Stomach (tissue), 9 donors: Measurements from ENCODE around the gene KDM6A. TPM values are rescaled to one million over a fixed set of nuclear protein-coding genes. Genes with fewer than 3 reads are reported as not detected.

Experiments used
- DNase-seq, 2 donors: peaks; one replicate each; pipeline versions ENCODE4 v3.0.0 to v3.0.0-alpha.2; 2013 to 2019
- H3K27ac ChIP-seq, 5 donors: fragments of 200-600 bp in 4 of 5; sonication (generic) in 4 of 5; one replicate each; pipeline ENCODE4 v1.5.1; 2013 to 2019; ENCODE audit warnings: mild to moderate bottlenecking in 1 of 5, moderate library complexity in 1 of 5
- H3K27me3 ChIP-seq, 3 donors: fragments of 200-600 bp; sonication (generic); one replicate each; pipeline ENCODE4 v1.5.1; 2017 to 2019; ENCODE audit warnings: mixed run types in 1 of 3
- H3K36me3 ChIP-seq, 4 donors: fragments of 200-600 bp; sonication (generic); 1 replicate in 3 of 4; 2 replicates in 1 of 4; pipeline ENCODE4 v1.5.1; 2016 to 2019
- H3K4me1 ChIP-seq, 4 donors: fragments of 200-600 bp; sonication (generic); one replicate each; pipeline ENCODE4 v1.5.1; 2016 to 2019
- H3K4me3 ChIP-seq, 4 donors: fragments of 200-600 bp; sonication (generic) in 3 of 4; one replicate each; pipeline ENCODE4 v1.5.1; 2016 to 2019; ENCODE audit warnings: mild to moderate bottlenecking in 1 of 4
- H3K9me3 ChIP-seq, 4 donors: fragments of 200-600 bp; sonication (generic); one replicate each; pipeline ENCODE4 v1.5.1; 2016 to 2019
- CTCF ChIP-seq, 7 experiments: fragments of 450-650 bp in 4 of 7; fragments of 200-600 bp in 3 of 7; sonication (generic) in 3 of 7; IDR thresholded peaks; one replicate each; pipeline ENCODE4 v1.5.1; 2016 to 2019; ENCODE audit warnings: antibody characterized with exemption in 7 of 7, control low read depth in 2 of 7, mild to moderate bottlenecking in 1 of 7
- EP300 ChIP-seq: sonication (generic); formaldehyde crosslinking; IDR thresholded peaks from one replicate; pipeline ENCODE4 v1.6.1; 2017; ENCODE audit warnings: antibody characterized with exemption
- POLR2A ChIP-seq, 4 donors: fragments of 450-650 bp; IDR thresholded peaks; one replicate each; pipeline ENCODE4 v1.6.1; 2016; ENCODE audit warnings: antibody characterized with exemption in 4 of 4, control low read depth in 2 of 4, mild to moderate bottlenecking in 1 of 4, moderate library complexity in 1 of 4
- POLR2AphosphoS5 ChIP-seq, 3 donors: sonication (generic); formaldehyde crosslinking; IDR thresholded peaks; one replicate each; pipeline ENCODE4 v1.6.1; 2016; ENCODE audit warnings: antibody characterized with exemption in 3 of 3
- WGBS, 5 donors: extraction: QIAGEN DNeasy Blood & Tissue Kit in 3 of 5; methylation state at CpG; one replicate each; pipeline versions ENCODE4 v1.1.5 to v1.1.7; 2013 to 2018; 5-methylcytosine and 5-hydroxymethylcytosine counted together
- intact Hi-C: fragments of 100-400 bp; cut with DNase I; formaldehyde crosslinking; loops from one replicate; pipeline ENCODE4 v1.15.1; 2023; ENCODE audit warnings: low total_unique reads
- polyA plus RNA-seq, 3 donors: library from polyadenylated mRNA; stranded (reverse); fragments of 200-250 nt; gene quantifications; one replicate each; pipeline ENCODE4 v1.2.3, GENCODE V29; 2013
- total RNA-seq, 5 donors: library from RNA; depleted of rRNA; stranded (reverse); fragments of >200 nt; gene quantifications; one replicate each; pipeline versions ENCODE4 v1.1.0 to v1.2.3, GENCODE V29; 2014 to 2016
- donor health status: healthy with polysubstance abuse.
- donor health status: Bipolar disorder and iron deficiency.
- donor health status: healthy.

The KDM6A gene
- total and polyA plus RNA-seq, 8 donors, result 7.0 to 105 (median 47.3) TPM

DNA sequence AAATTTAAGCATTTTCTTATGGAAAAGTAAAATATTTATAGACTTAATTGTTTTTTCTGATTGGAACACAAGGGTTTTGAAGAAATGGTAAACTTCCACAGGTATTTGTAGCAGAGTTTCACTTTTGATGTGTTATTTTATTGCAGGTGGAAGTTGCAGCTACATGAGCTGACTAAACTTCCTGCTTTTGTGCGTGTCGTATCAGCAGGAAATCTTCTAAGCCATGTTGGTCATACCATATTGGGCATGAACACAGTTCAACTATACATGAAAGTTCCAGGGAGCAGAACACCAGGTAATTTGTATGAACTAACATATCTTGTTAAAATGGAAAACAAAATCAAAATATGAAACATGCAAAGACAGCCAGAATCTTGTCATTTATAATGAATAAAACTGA lies 210.3 kb downstream of the KDM6A start:
- Histone ChIP-seq H3K27ac (no peak overlapping the region), H3K27me3 (no peaks in the 10 kb centered on the region), H3K4me3 (no peak overlapping the region), H3K9me3 (no peaks in the 10 kb centered on the region), H3K4me1 (no peaks in the 10 kb centered on the region), H3K36me3 (peaks cover 0 to 94% (median 69%) of the 10 kb centered on the region in 4 donors)
- TF ChIP-seq POLR2A (IDR thresholded peaks at IDR 0.05) (no peak), CTCF (IDR thresholded peaks at IDR 0.05) (no peak), POLR2AphosphoS5 (IDR thresholded peaks at IDR 0.05) (no peak), EP300 (no peak)
- intact Hi-C loops, result no loop called here
- peak in 1 of 2 donors; percentile 20 for DNase-seq
- WGBS, 5 donors, result 70 to 87% (median 82%) methylated on average over 2 of the region's 2 CpGs

DNA sequence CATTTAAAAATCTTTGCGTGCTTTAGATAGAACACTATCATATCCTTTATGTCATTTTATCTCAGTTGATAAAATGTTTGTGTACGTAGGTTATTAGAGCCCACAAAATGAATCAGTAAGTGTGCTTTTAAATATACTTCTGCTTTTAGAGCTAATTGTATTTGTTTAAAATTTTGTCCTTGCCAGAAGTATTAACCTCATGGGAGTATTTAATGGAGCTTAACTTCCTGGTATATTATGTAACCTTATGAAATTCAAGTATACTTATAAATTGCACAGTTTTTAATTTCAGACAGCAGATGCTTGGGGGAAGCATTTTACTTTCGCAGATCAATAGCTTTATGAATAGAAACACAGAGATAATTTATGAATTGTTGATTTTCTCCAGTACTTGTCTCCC lies 237.5 kb downstream of the KDM6A start:
- DNase-seq, result peak in 1 of 2 donors; percentile 11
- no peaks in the 10 kb centered on the region for H3K4me1 ChIP-seq
- no peaks in the 10 kb centered on the region for H3K9me3 ChIP-seq
- H3K27me3 ChIP-seq, result no peaks in the 10 kb centered on the region
- intact Hi-C loops, result no loop called here
- H3K36me3 ChIP-seq, result peaks cover 0 to 79% (median 47%) of the 10 kb centered on the region in 4 donors
- no peak overlapping the region for H3K27ac ChIP-seq
- no peak overlapping the region for H3K4me3 ChIP-seq
- WGBS, 5 donors, result 42 to 63% (median 60%) methylated on average over 3 of the region's 3 CpGs
- TF ChIP-seq EP300, result no peak
- no peak for TF ChIP-seq POLR2AphosphoS5 (IDR thresholded peaks at IDR 0.05)
- no peak for TF ChIP-seq CTCF (IDR thresholded peaks at IDR 0.05)
- TF ChIP-seq POLR2A (IDR thresholded peaks at IDR 0.05), result no peak

DNA sequence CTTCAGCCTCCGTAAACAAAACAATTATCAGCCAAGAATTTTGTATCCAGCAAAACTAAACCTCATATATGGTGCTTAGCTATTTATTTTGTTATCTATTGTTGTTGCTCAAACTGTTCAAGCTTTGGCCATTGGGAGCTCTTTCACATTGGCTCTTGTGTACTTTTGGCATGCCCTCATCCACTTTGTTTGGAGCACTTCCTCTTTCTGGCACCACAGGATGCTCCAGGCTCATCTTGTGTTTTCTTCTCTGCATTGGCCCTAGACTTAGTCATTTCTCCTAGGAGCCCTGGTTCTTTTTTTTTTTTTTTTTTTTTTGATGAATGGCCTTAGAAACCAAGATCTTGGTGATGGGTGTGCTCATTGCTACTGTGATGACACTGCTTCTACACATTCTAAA lies 253.2 kb downstream of the KDM6A start:
- no peak overlapping the region for H3K27ac ChIP-seq
- no peak overlapping the region for H3K4me3 ChIP-seq
- no peak for DNase-seq
- H3K27me3 ChIP-seq, result no peaks in the 10 kb centered on the region
- no peaks in the 10 kb centered on the region for H3K4me1 ChIP-seq
- WGBS, 5 donors, result 91 to 100% (median 100%) methylated on average over 1 of the region's 1 CpG
- peaks cover 0 to 13% (median 5%) of the 10 kb centered on the region in 4 donors for H3K9me3 ChIP-seq
- intact Hi-C loops, result no loop called here
- H3K36me3 ChIP-seq, result no peaks in the 10 kb centered on the region
- TF ChIP-seq POLR2A (IDR thresholded peaks at IDR 0.05) (no peak), CTCF (IDR thresholded peaks at IDR 0.05) (no peak), POLR2AphosphoS5 (IDR thresholded peaks at IDR 0.05) (no peak), EP300 (no peak)

GRCh38 chrX:45128896-45129454 lies 256.0 kb downstream of the KDM6A start:
- intact Hi-C loops, result no loop called here
- Histone ChIP-seq H3K9me3 (peaks cover 0 to 16% (median 5%) of the 10 kb centered on the region in 4 donors), H3K4me1 (no peaks in the 10 kb centered on the region), H3K27ac (no peak overlapping the region), H3K36me3 (no peaks in the 10 kb centered on the region), H3K4me3 (no peak overlapping the region), H3K27me3 (no peaks in the 10 kb centered on the region)
- DNase-seq, result peak in 1 of 2 donors; percentile 11
- 59 to 76% (median 68%) methylated on average over 4 of the region's 4 CpGs for WGBS, 5 donors
- TF ChIP-seq EP300 (no peak), CTCF (IDR thresholded peaks at IDR 0.05) (no peak), POLR2A (IDR thresholded peaks at IDR 0.05) (no peak), POLR2AphosphoS5 (IDR thresholded peaks at IDR 0.05) (no peak)
